Prostate gland (tissue), 2 donors: Measurements from ENCODE around the gene PALM. TPM values are rescaled to one million over a fixed set of nuclear protein-coding genes. Genes with fewer than 3 reads are reported as not detected.

ENCODE experiments used
- DNase-seq: peaks from one replicate; pipeline ENCODE4 v3.0.0-alpha.2; 2019; ENCODE audit warnings: low spot score
- H3K27ac ChIP-seq, 2 donors: fragments of 200-600 bp; sonication (generic); 2 replicates each; pipeline ENCODE4 v1.5.1; 2017 to 2019
- H3K27me3 ChIP-seq: fragments of 200-600 bp; sonication (generic); replicated peaks from 2 replicates; pipeline ENCODE4 v1.5.1; 2019; ENCODE audit not compliant: insufficient read depth
- H3K36me3 ChIP-seq, 2 donors: fragments of 200-600 bp; sonication (generic); 1 replicate in 1 of 2; 2 replicates in 1 of 2; pipeline versions ENCODE4 v1.5.1 to v1.8.1; 2017 to 2019
- H3K4me1 ChIP-seq: fragments of 200-600 bp; sonication (generic); replicated peaks from 2 replicates; pipeline ENCODE4 v1.5.1; 2019
- H3K4me3 ChIP-seq, 2 donors: fragments of 200-600 bp; sonication (generic); 2 replicates each; pipeline ENCODE4 v1.5.1; 2017 to 2019
- H3K9me3 ChIP-seq: fragments of 200-600 bp; sonication (generic); 2 replicates; pipeline ENCODE4 v1.5.1; 2017
- CTCF ChIP-seq, 4 experiments: fragments of 200-600 bp in 2 of 4; fragments of 450-650 bp in 2 of 4; sonication (generic) in 2 of 4; IDR thresholded peaks; 1 replicate in 3 of 4; 2 replicates in 1 of 4; pipeline ENCODE4 v1.5.1; 2016 to 2019; ENCODE audit warnings: antibody characterized with exemption in 4 of 4, mild to moderate bottlenecking in 2 of 4, moderate library complexity in 2 of 4
- POLR2A ChIP-seq: fragments of 450-650 bp; IDR thresholded peaks from one replicate; pipeline ENCODE4 v1.6.1; 2016; ENCODE audit warnings: antibody characterized with exemption, mild to moderate bottlenecking
- POLR2AphosphoS5 ChIP-seq: sonication (generic); formaldehyde crosslinking; IDR thresholded peaks from one replicate; pipeline ENCODE4 v1.6.1; 2017; ENCODE audit warnings: antibody characterized with exemption
- WGBS: methylation state at CpG from one replicate; pipeline ENCODE4 v1.1.5; 2018; 5-methylcytosine and 5-hydroxymethylcytosine counted together
- intact Hi-C: fragments of 100-400 bp; cut with DNase I; formaldehyde crosslinking; loops from one replicate; pipeline ENCODE4 v1.14.2; 2022
- total RNA-seq, 2 donors: library from RNA; depleted of rRNA; stranded (reverse); fragments of >200 nt; gene quantifications; one replicate each; pipeline ENCODE4 v1.1.0, GENCODE V29; 2016

PALM gene
- total RNA-seq, 2 donors from 2014 or later = 40.9 to 58.7 TPM

- Histone ChIP-seq H3K4me3 (peak within 1 kb of the TSS; percentile 6 to 24), H3K4me1 (peaks cover 3% of the 10 kb centered on the region), H3K36me3 (no peaks in the 10 kb centered on the region), H3K9me3 (no peaks in the 10 kb centered on the region), H3K27me3 (no peaks in the 10 kb centered on the region), H3K27ac (peak within 1 kb of the TSS; percentile 44 to 63)
- intact Hi-C loops = no loop called here
- DNase-seq = peak; percentile 65
- TF ChIP-seq CTCF (IDR thresholded peaks at IDR 0.05) = no peak
- TF ChIP-seq POLR2A = peak; percentile 64
- peak; percentile 37 for TF ChIP-seq POLR2AphosphoS5
- WGBS = 35% methylated on average over 24 of the region's 31 CpGs
These were observed 42.1 kb downstream of the PALM start, which contains the start of gene MISP for GRCh38 chr19:750640-751423. MISP (plus strand) TSS chr19:751112; CDS start chr19:756947, 5,835 bp downstream.

DNA sequence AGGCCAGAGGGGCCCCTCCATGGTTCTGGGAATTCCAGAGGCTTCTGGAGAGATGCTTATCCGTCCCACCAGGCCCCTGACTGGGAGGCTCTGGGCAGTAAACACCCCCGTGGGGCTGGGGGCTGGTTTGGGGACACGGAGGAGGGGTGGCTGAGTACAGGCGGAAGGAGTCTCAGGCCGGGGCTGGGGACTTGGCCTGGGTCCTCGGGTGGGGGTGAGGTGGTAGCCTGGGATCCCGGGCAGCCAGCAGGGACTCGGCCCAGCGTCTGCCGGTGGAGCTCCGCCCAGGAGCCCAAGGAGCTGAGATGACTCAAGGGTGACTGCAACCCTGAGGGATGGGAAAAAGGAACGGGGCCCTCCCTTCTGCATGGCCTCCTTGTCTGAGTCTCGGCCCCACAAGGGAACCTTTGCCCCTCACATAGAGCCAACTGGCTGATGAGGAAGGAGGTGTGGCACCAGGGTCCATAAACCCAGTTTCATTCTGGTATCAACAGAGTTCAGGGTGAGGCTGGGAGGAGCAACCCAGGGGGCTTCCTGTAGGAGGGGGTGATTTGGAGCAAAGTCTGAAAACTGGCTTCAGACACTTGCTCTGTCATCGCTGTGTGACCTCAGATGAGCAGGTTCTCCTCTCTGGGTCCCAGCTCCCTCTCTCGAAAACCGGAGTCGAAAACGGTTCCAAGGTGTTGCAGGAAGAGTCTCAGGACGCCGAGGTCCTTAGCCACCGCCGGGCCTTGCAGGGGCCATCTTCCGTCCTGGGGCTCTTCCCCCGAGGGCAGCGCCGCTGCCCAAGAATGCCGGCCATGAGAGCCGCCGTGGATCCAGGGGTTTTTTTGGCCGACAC lies 43.0 kb downstream of the PALM start:
- intact Hi-C loops = no loop called here
- 54% methylated on average over 30 of the region's 30 CpGs for WGBS
- Histone ChIP-seq H3K4me1 (peaks cover 3% of the 10 kb centered on the region), H3K27me3 (no peaks in the 10 kb centered on the region), H3K27ac (peak overlapping the region; percentile 44 to 63), H3K9me3 (no peaks in the 10 kb centered on the region), H3K4me3 (peak overlapping the region in 1 of 2 donors; percentile 24), H3K36me3 (no peaks in the 10 kb centered on the region)
- DNase-seq = no peak
- TF ChIP-seq POLR2AphosphoS5 = no peak
- TF ChIP-seq POLR2A = peak; percentile 20

- peaks cover 3% of the 10 kb centered on the region for H3K4me1 ChIP-seq
- DNase-seq = peak; percentile 69
- intact Hi-C loops = no loop called here
- 30% methylated on average over 39 of the region's 39 CpGs for WGBS
- no peaks in the 10 kb centered on the region for H3K27me3 ChIP-seq
- H3K27ac ChIP-seq = peak overlapping the region; percentile 63 to 67
- H3K9me3 ChIP-seq = no peaks in the 10 kb centered on the region
- H3K36me3 ChIP-seq = no peaks in the 10 kb centered on the region
- TF ChIP-seq CTCF (IDR thresholded peaks at IDR 0.05) (no peak), POLR2A (no peak), POLR2AphosphoS5 (peak; percentile 58)
- no peak overlapping the region for H3K4me3 ChIP-seq
These were observed 44.1 kb downstream of the PALM start for GRCh38 chr19:752652-753517.

DNA sequence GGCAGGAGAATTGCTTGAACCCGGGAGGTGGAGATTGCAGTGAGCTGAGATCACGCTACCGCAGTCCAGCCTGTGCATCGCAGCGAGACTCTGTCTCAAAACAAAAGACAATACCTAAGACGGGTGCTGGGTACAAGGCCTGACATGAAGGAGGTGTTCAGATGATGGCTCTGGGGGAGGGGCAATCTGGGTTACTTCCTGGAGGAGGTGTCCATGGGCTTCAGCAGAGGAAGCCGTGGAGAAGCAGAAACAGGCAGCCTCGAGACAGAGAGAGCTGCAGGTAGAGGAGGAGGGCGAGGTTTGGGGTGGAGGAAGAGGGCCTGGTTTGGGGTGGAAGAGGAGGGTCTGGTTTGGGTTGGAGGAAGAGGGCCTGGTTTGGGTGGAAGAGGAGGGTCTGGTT lies 45.8 kb downstream of the PALM start:
- no peak overlapping the region for H3K4me3 ChIP-seq
- no peak overlapping the region for H3K27ac ChIP-seq
- DNase-seq = no peak
- TF ChIP-seq POLR2A = no peak
- no peak for TF ChIP-seq CTCF (IDR thresholded peaks at IDR 0.05)
- no peak for TF ChIP-seq POLR2AphosphoS5
- 86% methylated on average over 9 of the region's 9 CpGs for WGBS
- intact Hi-C loops = no loop called here
- H3K9me3 ChIP-seq = no peaks in the 10 kb centered on the region
- H3K27me3 ChIP-seq = no peaks in the 10 kb centered on the region
- peaks cover 3% of the 10 kb centered on the region for H3K4me1 ChIP-seq
- no peaks in the 10 kb centered on the region for H3K36me3 ChIP-seq
